Measurements from ENCODE around the gene METTL3. TPM values are rescaled to one million over a fixed set of nuclear protein-coding genes. Genes with fewer than 3 reads are reported as not detected.

Gene METTL3
- total and polyA plus RNA-seq, 2 of the 4 experiments (the other 2 are of a cell fraction) = 90.6 to 109 TPM

DNA sequence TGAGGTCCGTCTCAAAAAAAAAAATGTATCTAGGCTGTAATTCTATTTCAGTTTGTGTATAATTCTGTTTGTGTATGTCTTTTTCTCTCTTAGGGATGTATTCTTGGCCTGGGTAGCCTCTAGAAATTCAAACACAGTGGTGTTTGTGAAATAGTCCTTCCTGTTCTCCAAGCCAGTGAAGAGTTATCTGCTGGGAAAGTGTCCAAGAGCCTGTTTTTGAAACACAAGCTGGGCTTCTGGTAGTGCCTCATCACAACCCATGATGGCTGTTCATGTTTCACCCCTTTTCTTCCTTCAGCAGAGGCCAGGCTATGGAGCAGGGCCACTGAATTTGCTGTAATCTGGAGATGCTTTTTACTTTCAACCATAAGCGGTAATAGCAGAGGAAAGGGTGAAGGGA is 14.7 kb downstream of the METTL3 start:
- H2BK120ac ChIP-seq (ENCODE audit: low read depth, low read length) = no peak overlapping the region
- H2BK20ac ChIP-seq (ENCODE audit: low read depth, low read length) = no peak overlapping the region
- H3K9me1 ChIP-seq (ENCODE audit: insufficient read depth, low read length) = peaks cover 3% of the 10 kb centered on the region; the same call in 1 of the 2 replicates
- H3K27me3 ChIP-seq (ENCODE audit: control insufficient read depth, insufficient read depth, low read length) = no peaks in the 10 kb centered on the region
- H3K79me1 ChIP-seq (ENCODE audit: low read depth in 1 of 2, low read length in 2 of 2) = peaks cover 4 to 9% of the 10 kb centered on the region in 2 experiments; a peak in 2 of 4 replicates
- no peak overlapping the region; the same call in 1 of the 2 replicates for H3K4me2 ChIP-seq (ENCODE audit: low read depth, low read length)
- peaks cover 48% of the 10 kb centered on the region for H3K36me3 ChIP-seq (ENCODE audit: control insufficient read depth, insufficient read depth, low read length)
- in situ Hi-C loops (cut with MboI; ENCODE audit: low sequenced_read_pairs) = loop anchor here (5.0 kb wide), 1 partner anchor 56 kb away; no protein-coding TSS in a partner anchor
- TF ChIP-seq, protein P1, sequence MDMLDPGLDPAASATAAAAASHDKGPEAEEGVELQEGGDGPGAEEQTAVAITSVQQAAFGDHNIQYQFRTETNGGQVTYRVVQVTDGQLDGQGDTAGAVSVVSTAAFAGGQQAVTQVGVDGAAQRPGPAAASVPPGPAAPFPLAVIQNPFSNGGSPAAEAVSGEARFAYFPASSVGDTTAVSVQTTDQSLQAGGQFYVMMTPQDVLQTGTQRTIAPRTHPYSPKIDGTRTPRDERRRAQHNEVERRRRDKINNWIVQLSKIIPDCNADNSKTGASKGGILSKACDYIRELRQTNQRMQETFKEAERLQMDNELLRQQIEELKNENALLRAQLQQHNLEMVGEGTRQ (IDR thresholded peaks at IDR 0.05; ENCODE audit: low read depth, low read length) = no peak
- TF ChIP-seq CHD1 (IDR thresholded peaks at IDR 0.05; ENCODE audit: low read depth, low read length) = no peak
- no peak for TF ChIP-seq BHLHE40 (IDR thresholded peaks at IDR 0.05; ENCODE audit: low read depth, low read length)
- no peak for TF ChIP-seq CEBPB (IDR thresholded peaks at IDR 0.05; ENCODE audit: low read depth, low read length)
- TF ChIP-seq, protein P2, sequence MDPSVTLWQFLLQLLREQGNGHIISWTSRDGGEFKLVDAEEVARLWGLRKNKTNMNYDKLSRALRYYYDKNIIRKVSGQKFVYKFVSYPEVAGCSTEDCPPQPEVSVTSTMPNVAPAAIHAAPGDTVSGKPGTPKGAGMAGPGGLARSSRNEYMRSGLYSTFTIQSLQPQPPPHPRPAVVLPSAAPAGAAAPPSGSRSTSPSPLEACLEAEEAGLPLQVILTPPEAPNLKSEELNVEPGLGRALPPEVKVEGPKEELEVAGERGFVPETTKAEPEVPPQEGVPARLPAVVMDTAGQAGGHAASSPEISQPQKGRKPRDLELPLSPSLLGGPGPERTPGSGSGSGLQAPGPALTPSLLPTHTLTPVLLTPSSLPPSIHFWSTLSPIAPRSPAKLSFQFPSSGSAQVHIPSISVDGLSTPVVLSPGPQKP (IDR thresholded peaks at IDR 0.05; ENCODE audit: borderline replicate concordance, low read depth, low read length) = no peak
- TF ChIP-seq RAD21 (IDR thresholded peaks at IDR 0.05; ENCODE audit: low read length) = no peak
- TF ChIP-seq MAFK (IDR thresholded peaks at IDR 0.05; ENCODE audit: low read depth, low read length) = no peak
- no peak for TF ChIP-seq SMC3 (IDR thresholded peaks at IDR 0.05; ENCODE audit: low read depth, low read length)
- no peak for TF ChIP-seq MAZ (IDR thresholded peaks at IDR 0.05; ENCODE audit: borderline replicate concordance, low read depth, low read length)
- no peak for TF ChIP-seq RFX5 (IDR thresholded peaks at IDR 0.05; ENCODE audit: low read depth, low read length)
- TF ChIP-seq FOS (IDR thresholded peaks at IDR 0.05; ENCODE audit: low read depth, low read length) = no peak
- TF ChIP-seq, protein P3, sequence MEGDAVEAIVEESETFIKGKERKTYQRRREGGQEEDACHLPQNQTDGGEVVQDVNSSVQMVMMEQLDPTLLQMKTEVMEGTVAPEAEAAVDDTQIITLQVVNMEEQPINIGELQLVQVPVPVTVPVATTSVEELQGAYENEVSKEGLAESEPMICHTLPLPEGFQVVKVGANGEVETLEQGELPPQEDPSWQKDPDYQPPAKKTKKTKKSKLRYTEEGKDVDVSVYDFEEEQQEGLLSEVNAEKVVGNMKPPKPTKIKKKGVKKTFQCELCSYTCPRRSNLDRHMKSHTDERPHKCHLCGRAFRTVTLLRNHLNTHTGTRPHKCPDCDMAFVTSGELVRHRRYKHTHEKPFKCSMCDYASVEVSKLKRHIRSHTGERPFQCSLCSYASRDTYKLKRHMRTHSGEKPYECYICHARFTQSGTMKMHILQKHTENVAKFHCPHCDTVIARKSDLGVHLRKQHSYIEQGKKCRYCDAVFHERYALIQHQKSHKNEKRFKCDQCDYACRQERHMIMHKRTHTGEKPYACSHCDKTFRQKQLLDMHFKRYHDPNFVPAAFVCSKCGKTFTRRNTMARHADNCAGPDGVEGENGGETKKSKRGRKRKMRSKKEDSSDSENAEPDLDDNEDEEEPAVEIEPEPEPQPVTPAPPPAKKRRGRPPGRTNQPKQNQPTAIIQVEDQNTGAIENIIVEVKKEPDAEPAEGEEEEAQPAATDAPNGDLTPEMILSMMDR (conservative IDR thresholded peaks at IDR 0.05; ENCODE audit: low read depth, low read length) = no peak
- no peak for TF ChIP-seq RCOR1 (IDR thresholded peaks at IDR 0.05; ENCODE audit: insufficient replicate concordance, low read length)
- TF ChIP-seq MXI1 (IDR thresholded peaks at IDR 0.05; ENCODE audit: borderline replicate concordance, low read depth, low read length) = no peak
- no peak for TF ChIP-seq NFE2L2 (IDR thresholded peaks at IDR 0.05; ENCODE audit: low read depth, low read length)
- TF ChIP-seq POLR2A (IDR thresholded peaks at IDR 0.05; ENCODE audit: low read depth, low read length) = no peak
- ChIA-PET CTCF (no interaction called here), POLR2A (ENCODE audit: unreplicated experiment) (no interaction called here)
- H2BK5ac ChIP-seq (ENCODE audit: low read depth, low read length, poor library complexity, severe bottlenecking) = peak overlapping the region; percentile 42
- peak; percentile 65 for ATAC-seq (ENCODE audit: low read depth)
- WGBS, 2 experiments (ENCODE audit: extremely low coverage in 2 of 2, insufficient read length in 1 of 2) = 60% methylated on average over 1 of the region's 2 CpGs; no CpG with 5 or more reads in 1 of the 2 experiments
- H3K9me3 ChIP-seq (ENCODE audit: control insufficient read depth, insufficient read depth, low read length) = no peaks in the 10 kb centered on the region
- no peak overlapping the region for H4K91ac ChIP-seq (ENCODE audit: insufficient read depth, low read depth, low read length)
- no peak overlapping the region for H2AK5ac ChIP-seq (ENCODE audit: low read depth, low read length)
- no peak overlapping the region for H3K4me3 ChIP-seq (ENCODE audit: insufficient read depth, low read depth, low read length)
- H3K4me1 ChIP-seq (ENCODE audit: control insufficient read depth, insufficient read depth, low read length) = peaks cover 6% of the 10 kb centered on the region
- no peak overlapping the region for H3K23ac ChIP-seq (ENCODE audit: low read depth, low read length)
- H3K4ac ChIP-seq (ENCODE audit: low read depth, low read length) = no peak overlapping the region
- no peaks in the 10 kb centered on the region for H4K20me1 ChIP-seq (ENCODE audit: insufficient read depth, low read length)
- dilution Hi-C loops (cut with HindIII; ENCODE audit: low sequenced_read_pairs, unreplicated experiment) = no loop called here
- H2BK15ac ChIP-seq (ENCODE audit: low read depth, low read length) = no peak overlapping the region
- no peak overlapping the region for H4K8ac ChIP-seq (ENCODE audit: low read depth in 2 of 2, low read length in 2 of 2)
- no peak overlapping the region for H3K9ac ChIP-seq (ENCODE audit: low read depth, low read length)
- DNase-seq = peak; percentile 80
- no TSS peak for BruUV-seq (replicated peaks)
- H2AFZ ChIP-seq (replicated peaks; ENCODE audit: low read length, poor library complexity) = no peak overlapping the region
- peak overlapping the region; percentile 69; the same call in 1 of the 2 replicates for H3K27ac ChIP-seq (ENCODE audit: insufficient read depth, low read length)
- H3K14ac ChIP-seq (replicated peaks; ENCODE audit: low read depth, low read length) = no peak overlapping the region
- H2AK9ac ChIP-seq (replicated peaks; ENCODE audit: low read depth, low read length, poor library complexity) = no peak overlapping the region
- H3K18ac ChIP-seq (ENCODE audit: low read depth, low read length) = no peak overlapping the region
- intact Hi-C loops (cut with micrococcal nuclease) = no loop called here
- no peak overlapping the region for H3K56ac ChIP-seq (ENCODE audit: extremely low read depth, insufficient read depth, low read length)
- no peak overlapping the region for H4K5ac ChIP-seq (ENCODE audit: low read depth, low read length)
